ENCODE data around the gene DUS1L. TPM values are rescaled to one million over a fixed set of nuclear protein-coding genes. Genes with fewer than 3 reads are reported as not detected.
A peak's percentile ranks its signal among the peaks of the same experiment; 100 is the strongest.

DUS1L gene
- total RNA-seq, 1 experiment from 2014 or later: 126 TPM

DNA sequence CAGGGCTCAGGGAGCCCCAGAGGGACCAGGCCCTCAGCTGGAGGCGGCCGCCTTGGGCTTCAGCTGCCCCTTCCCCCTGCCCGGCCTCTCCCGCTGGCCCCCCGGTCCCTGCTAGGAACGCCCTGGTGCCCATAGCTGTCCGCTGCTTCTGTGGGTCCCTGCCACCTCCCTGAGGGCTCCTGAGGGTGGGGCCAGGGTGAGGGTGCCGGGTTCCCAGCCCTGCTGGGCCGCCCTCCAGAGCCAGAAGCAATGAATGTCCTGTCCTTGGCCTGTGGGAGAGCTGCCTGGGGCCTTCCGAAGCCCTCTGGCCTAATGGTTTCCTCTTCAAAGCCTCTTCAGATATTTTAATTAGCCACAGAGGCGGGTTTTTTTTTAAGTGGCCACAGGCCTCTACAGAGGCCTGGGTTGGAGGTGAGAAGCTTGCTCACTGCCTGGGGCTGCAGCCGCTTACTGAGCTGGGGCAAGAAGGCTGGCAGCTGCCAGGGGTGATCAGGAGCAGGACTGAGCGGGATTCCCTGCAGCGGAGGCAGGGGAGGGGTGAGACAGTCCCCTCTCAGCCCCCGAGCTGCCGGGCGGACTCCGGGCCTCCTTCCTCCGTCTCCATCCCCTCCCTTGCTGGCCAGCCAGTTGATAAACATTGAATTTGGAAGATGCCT lies 52.8 kb downstream of the DUS1L start:
- DNase-seq: peak; percentile 88 to 90
- no peaks in the 10 kb centered on the region for H3K36me3 ChIP-seq
- no peaks in the 10 kb centered on the region for H3K9me3 ChIP-seq (replicated peaks)
- H3K4me1 ChIP-seq: peaks cover 20% of the 10 kb centered on the region
- H3K27me3 ChIP-seq: no peaks in the 10 kb centered on the region
- H3K27ac ChIP-seq: peak overlapping the region; percentile 19
- H3K4me3 ChIP-seq: no peak overlapping the region

DNA sequence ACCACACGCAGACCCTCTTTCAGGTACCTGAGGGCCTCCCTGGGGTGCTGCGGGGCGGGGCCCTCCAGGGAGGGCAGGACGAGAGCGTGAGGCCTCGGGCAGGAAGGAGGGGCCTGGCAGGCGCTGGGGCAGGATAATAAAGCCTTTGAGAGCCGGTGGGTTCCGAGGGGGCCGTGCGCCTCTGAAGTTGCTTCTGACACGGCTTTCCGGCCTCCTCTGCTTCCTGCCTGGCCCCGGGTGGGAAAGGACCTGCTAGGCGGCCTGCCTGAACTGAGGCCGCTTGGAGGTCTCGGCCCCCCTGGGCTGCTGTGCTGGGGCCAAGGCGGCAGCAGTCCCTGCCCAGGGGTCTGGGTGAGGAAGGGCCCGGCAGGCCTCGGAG lies 53.4 kb downstream of the DUS1L start:
- Histone ChIP-seq H3K27me3 (no peaks in the 10 kb centered on the region), H3K4me3 (no peak overlapping the region), H3K27ac (peak overlapping the region; percentile 19), H3K4me1 (peaks cover 25% of the 10 kb centered on the region), H3K36me3 (no peaks in the 10 kb centered on the region), H3K9me3 (replicated peaks) (no peaks in the 10 kb centered on the region)
- DNase-seq: peak in 1 of 2 experiments; percentile 49

DNA sequence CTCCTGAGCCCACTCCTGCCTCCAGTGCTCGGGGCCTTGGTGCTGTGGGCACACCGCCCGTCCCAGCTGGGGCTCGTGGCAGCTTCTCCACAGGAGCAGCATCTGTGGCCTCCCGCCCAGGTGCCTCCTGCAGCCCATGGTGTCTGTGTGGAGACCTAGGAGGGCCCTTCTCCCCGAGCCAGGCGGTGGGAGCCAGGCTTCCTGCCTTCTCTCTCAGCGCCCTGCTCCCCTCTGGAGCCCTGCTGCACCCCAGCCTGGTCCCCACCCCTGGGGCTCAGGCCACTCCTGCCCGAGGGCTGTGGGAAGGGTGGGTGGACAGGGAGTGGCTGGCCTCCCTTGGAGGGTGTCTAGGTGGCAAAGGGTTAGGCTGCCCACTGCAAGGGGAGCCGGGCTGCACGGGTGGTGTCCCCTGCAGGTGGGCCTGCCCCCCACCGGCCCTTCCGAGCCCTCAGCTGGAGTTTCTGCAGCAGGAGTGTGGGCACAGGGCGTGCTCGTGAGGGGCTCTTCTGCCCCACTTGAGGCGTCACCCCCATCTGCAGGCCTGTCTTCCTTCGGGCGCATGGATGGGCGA lies 53.9 kb downstream of the DUS1L start:
- Histone ChIP-seq H3K4me3 (no peak overlapping the region), H3K27ac (no peak overlapping the region), H3K27me3 (no peaks in the 10 kb centered on the region), H3K4me1 (peaks cover 29% of the 10 kb centered on the region), H3K36me3 (no peaks in the 10 kb centered on the region), H3K9me3 (replicated peaks) (no peaks in the 10 kb centered on the region)
- DNase-seq: no peak

DNA sequence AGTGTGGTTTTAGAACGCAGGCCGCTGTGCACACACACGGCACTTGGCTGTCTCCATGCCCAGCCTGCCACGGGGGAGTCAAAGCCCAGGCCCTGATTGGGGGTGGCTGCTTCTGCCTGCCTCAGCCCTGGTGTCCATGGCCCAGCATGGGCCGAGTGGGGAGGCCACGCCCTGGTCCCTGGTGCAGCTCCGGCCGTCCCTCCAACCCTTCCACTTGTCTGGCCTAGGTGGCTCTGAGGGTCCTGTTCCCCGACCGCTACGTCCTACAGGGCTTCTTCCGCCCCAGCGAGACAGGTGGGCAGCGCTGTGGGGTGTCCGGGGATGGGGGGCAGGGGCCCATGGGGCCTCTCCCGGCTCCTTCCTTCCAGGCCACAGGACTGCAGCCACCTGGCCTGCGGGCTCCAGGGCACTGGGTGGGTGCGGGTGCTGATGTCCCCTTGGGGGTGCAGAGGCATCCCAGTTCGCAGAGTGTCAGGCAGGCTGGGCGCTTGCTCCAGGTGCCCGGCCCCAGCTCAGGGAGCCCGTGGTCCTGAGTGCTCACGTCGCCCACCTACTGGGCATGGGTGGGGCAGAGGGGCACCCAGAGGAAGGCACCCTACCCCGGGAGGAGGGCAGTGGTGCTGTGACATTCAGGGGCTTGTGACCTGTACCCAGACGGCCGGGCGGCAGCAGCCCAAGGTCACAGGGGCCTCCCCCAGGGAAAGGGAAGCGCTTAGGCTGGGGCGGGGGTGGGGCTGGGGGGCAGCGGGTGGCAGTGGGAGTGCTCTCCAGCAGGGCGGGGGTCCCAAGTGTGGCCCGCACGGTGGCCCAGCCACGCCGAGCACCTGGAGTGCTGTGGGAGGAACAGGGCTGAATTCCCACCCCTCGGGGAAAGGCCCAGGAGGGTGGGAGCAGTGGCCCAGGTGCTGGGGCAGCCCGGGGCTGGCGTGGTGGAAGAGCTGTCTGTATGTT lies 54.8 kb downstream of the DUS1L start:
- H3K27me3 ChIP-seq: no peaks in the 10 kb centered on the region
- no peaks in the 10 kb centered on the region for H3K9me3 ChIP-seq (replicated peaks)
- H3K4me1 ChIP-seq: peaks cover 29% of the 10 kb centered on the region
- H3K4me3 ChIP-seq: no peak overlapping the region
- no peaks in the 10 kb centered on the region for H3K36me3 ChIP-seq
- H3K27ac ChIP-seq: no peak overlapping the region
- DNase-seq: no peak

DNA sequence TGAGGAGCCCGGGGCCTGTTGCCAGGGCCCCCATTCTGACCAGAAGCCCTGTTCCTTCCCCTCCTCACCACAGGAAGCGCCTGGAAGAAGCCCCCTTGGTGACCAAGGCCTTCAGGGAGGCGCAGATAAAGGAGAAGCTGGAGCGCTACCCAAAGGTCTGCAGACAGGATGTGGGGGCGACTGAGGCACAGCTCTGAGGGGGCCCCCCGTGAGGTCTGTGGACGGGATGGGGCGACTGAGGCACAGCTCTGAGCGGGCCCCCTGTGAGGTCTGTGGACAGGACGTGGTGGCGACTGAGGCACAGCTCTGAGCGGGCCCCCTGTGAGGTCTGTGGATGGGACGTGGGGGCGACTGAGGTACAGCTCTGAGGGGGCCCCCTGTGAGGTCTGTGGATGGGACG lies 56.2 kb downstream of the DUS1L start:
- Histone ChIP-seq H3K36me3 (no peaks in the 10 kb centered on the region), H3K9me3 (replicated peaks) (no peaks in the 10 kb centered on the region), H3K27ac (no peak overlapping the region), H3K4me3 (no peak overlapping the region), H3K4me1 (peaks cover 33% of the 10 kb centered on the region), H3K27me3 (no peaks in the 10 kb centered on the region)
- DNase-seq: no peak

DNA sequence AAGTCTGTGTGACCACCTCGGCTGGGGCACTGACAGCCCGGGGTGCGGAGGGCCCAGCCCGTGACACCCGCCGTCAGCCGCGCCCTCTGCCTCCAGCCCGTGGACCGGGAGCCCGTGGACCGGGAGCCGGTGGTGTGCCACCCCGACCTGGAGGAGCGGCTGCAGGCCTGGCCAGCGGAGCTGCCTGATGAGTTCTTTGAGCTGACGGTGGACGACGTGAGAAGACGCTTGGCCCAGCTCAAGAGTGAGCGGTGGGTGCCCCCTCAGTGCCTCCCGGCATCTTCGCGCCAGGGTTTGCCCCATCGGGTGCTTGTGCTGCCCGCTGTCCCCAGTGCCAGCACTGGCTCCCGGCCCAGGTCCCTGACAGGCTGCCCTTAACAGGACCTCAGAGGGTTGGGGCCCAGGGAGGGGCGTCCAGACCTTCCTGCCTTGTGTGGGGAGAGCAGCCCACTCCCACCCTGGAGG lies 56.6 kb downstream of the DUS1L start:
- Histone ChIP-seq H3K36me3 (no peaks in the 10 kb centered on the region), H3K4me1 (peaks cover 38% of the 10 kb centered on the region), H3K27ac (no peak overlapping the region), H3K27me3 (no peaks in the 10 kb centered on the region), H3K4me3 (no peak overlapping the region), H3K9me3 (replicated peaks) (no peaks in the 10 kb centered on the region)
- no peak for DNase-seq

DNA sequence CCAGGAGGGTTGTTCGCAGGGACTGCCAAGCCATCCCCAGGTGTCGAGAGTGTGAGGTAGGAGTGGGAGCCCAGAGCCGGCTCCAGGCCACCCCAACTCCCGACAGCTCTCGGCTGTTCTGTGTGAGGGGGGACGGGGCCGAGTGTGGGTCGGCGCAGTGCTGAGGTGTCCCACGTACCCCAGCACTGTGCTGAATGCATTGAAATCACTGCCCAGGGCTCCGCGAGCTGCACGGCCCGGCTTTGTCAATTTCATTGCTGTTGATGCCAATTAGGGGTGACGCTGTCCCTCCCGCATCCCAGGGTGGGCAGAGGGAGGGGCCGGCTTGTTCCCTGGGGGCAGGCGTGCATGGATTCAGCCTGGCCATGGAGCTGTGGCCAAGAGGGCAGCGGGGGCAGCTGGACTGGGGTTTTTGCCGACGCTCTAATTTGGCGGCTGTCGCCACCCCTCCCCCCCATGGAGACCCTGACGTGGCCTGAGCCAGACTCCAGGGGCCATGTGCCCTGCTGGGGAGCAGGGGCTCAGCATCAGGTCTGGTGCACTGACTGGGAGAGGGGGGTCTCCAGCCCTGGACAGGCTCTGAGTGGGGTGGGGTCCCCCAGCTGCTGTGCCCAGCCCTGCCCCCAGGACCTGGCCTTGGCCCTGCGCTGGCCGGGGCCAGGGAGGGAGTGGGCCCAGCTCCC lies 57.2 kb downstream of the DUS1L start:
- H3K4me3 ChIP-seq: no peak overlapping the region
- DNase-seq: no peak
- no peaks in the 10 kb centered on the region for H3K36me3 ChIP-seq
- H3K27me3 ChIP-seq: no peaks in the 10 kb centered on the region
- no peaks in the 10 kb centered on the region for H3K9me3 ChIP-seq (replicated peaks)
- peaks cover 41% of the 10 kb centered on the region for H3K4me1 ChIP-seq
- H3K27ac ChIP-seq: no peak overlapping the region

Other genes with a start within 250 kb of the DUS1L start
- 130 and 146 TPM in 2 replicates for gene MCRIP1, start 232.5 kb downstream of the DUS1L start, total RNA-seq (2014; rRNA removed; shearing (Covaris generic))
- not detected in 2 replicates for gene PPP1R27, start 230.8 kb downstream of the DUS1L start, total RNA-seq (2014; rRNA removed; shearing (Covaris generic))
- gene P4HB, start 205.3 kb downstream of the DUS1L start, total RNA-seq (2014; rRNA removed; shearing (Covaris generic)): 558 and 620 TPM in 2 replicates
- 201 and 216 TPM in 2 replicates for gene ARHGDIA, start 194.5 kb downstream of the DUS1L start, total RNA-seq (2014; rRNA removed; shearing (Covaris generic))
- 512 and 516 TPM in 2 replicates for gene ALYREF, start 174.2 kb downstream of the DUS1L start, total RNA-seq (2014; rRNA removed; shearing (Covaris generic))
- 266 and 312 TPM in 2 replicates for gene ANAPC11, start 174.1 kb downstream of the DUS1L start, total RNA-seq (2014; rRNA removed; shearing (Covaris generic))
- gene NPB, start 163.6 kb downstream of the DUS1L start, total RNA-seq (2014; rRNA removed; shearing (Covaris generic)): 3.8 and 4.9 TPM in 2 replicates
- 30.2 and 33.0 TPM in 2 replicates for gene PCYT2, start 154.4 kb downstream of the DUS1L start, total RNA-seq (2014; rRNA removed; shearing (Covaris generic))
- gene SIRT7, start 147.6 kb downstream of the DUS1L start, total RNA-seq (2014; rRNA removed; shearing (Covaris generic)): 20.1 and 23.5 TPM in 2 replicates
- gene MAFG, start 138.1 kb downstream of the DUS1L start, total RNA-seq (2014; rRNA removed; shearing (Covaris generic)): 27.3 and 29.0 TPM in 2 replicates
- 152 and 159 TPM in 2 replicates for gene PYCR1, start 128.5 kb downstream of the DUS1L start, total RNA-seq (2014; rRNA removed; shearing (Covaris generic))
- 0.81 and 0.85 TPM in 2 replicates for gene MYADML2, start 118.6 kb downstream of the DUS1L start, total RNA-seq (2014; rRNA removed; shearing (Covaris generic))
- gene NOTUM, start 104.6 kb downstream of the DUS1L start, total RNA-seq (2014; rRNA removed; shearing (Covaris generic)): 1.8 and 3.3 TPM in 2 replicates
- gene ASPSCR1, start 88.2 kb downstream of the DUS1L start, total RNA-seq (2014; rRNA removed; shearing (Covaris generic)): 40.6 and 42.6 TPM in 2 replicates
- gene CENPX, start 42.9 kb downstream of the DUS1L start, total RNA-seq (2014; rRNA removed; shearing (Covaris generic)): 116 and 136 TPM in 2 replicates
- 17.3 and 21.3 TPM in 2 replicates for gene LRRC45, start 42.5 kb downstream of the DUS1L start, total RNA-seq (2014; rRNA removed; shearing (Covaris generic))
- 17.9 and 20.8 TPM in 2 replicates for gene RAC3, start 34.1 kb downstream of the DUS1L start, total RNA-seq (2014; rRNA removed; shearing (Covaris generic))
- 110 and 112 TPM in 2 replicates for gene DCXR, start 28.1 kb downstream of the DUS1L start, total RNA-seq (2014; rRNA removed; shearing (Covaris generic))
- 21.8 and 26.5 TPM in 2 replicates for gene RFNG, start 14.0 kb downstream of the DUS1L start, total RNA-seq (2014; rRNA removed; shearing (Covaris generic))
- 168 and 176 TPM in 2 replicates for gene GPS1, start 13.9 kb downstream of the DUS1L start, total RNA-seq (2014; rRNA removed; shearing (Covaris generic))
- gene FASN, start 32.4 kb upstream of the DUS1L start, total RNA-seq (2014; rRNA removed; shearing (Covaris generic)): 141 and 151 TPM in 2 replicates
- 23.5 and 24.6 TPM in 2 replicates for gene CCDC57, start 147.0 kb upstream of the DUS1L start, total RNA-seq (2014; rRNA removed; shearing (Covaris generic))
- gene SLC16A3, start 163.2 kb upstream of the DUS1L start, total RNA-seq (2014; rRNA removed; shearing (Covaris generic)): 11.0 and 13.2 TPM in 2 replicates
- 70.5 and 88.7 TPM in 2 replicates for gene CSNK1D, start 207.9 kb upstream of the DUS1L start, total RNA-seq (2014; rRNA removed; shearing (Covaris generic))